HG03066 (cell line): ENCODE measurements around the gene MARCHF6.

Experiments
- ATAC-seq: cut with Tn5 transposase; IDR thresholded peaks from one replicate; pipeline ENCODE4 v1.9.1; 2021; ENCODE audit warnings: low read depth; ENCODE audit not compliant: unreplicated experiment

MARCHF6 gene

GRCh38 chr5:10321882-10322281, 31.6 kb upstream of the MARCHF6 start:
- ATAC-seq, result no peak

- ATAC-seq, result no peak
Measured at GRCh38 chr5:10323588-10324488, 29.7 kb upstream of the MARCHF6 start.

DNA sequence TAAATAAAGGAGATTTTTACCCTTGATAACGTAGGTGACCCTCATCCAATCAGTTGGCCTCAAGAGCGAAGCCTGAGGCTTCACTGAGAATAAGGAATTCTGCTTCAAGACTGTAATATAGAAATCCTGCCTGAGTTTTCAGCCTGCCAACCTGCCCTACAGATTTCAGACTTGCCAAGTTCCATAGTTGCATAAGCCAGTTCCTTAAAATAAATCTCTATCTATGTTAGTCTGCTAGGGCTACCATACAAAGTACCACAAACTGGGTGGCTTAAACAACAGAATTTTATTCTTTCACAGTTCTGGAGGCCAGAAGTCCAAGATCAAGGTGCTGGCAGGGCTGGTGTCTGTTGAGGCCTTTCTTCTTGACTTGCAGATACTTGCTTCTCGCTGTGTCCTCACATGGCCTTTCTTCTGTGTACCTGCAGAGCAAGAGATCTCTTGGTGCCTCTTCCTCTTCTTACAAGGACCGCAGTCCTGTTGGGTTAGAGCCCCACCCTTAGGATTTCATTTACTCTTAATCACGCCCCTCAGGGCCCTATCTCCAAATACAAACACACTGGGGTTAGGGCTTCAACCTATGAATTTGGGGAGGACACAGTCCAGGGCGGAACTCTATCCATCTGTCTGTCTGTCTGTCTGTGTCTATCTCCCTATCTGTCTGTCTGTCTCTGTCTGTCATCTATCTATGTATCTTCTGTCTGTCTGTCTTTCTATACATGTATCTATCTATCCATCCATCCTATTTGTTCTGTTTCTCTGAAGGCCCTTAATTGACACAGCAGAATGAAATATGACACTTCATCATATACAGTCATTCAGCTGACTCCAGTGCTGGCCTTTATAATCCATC, 28.8 kb upstream of the MARCHF6 start:
- no peak for ATAC-seq

DNA sequence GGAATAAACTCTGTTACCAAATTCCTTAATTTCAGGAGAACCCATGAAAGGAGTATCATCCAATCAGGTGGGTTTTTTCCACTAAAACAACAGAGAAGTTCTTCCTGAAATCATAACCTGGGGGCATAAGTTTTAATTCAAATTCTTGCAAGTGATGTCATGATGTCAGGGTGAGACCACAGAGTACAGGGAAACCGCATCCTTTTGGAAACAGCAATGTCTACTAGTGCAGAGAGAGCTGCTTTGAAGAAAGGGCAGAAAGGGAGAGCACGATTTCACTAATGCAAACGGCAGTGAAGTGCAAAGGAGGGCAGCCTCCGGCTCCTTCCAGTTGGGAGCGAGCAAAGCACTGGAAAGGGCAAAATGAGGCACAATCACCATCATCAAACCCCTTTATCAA, 25.2 kb upstream of the MARCHF6 start:
- ATAC-seq, result no peak

- no peak for ATAC-seq
Measured at GRCh38 chr5:10329446-10329819, 24.1 kb upstream of the MARCHF6 start.

DNA sequence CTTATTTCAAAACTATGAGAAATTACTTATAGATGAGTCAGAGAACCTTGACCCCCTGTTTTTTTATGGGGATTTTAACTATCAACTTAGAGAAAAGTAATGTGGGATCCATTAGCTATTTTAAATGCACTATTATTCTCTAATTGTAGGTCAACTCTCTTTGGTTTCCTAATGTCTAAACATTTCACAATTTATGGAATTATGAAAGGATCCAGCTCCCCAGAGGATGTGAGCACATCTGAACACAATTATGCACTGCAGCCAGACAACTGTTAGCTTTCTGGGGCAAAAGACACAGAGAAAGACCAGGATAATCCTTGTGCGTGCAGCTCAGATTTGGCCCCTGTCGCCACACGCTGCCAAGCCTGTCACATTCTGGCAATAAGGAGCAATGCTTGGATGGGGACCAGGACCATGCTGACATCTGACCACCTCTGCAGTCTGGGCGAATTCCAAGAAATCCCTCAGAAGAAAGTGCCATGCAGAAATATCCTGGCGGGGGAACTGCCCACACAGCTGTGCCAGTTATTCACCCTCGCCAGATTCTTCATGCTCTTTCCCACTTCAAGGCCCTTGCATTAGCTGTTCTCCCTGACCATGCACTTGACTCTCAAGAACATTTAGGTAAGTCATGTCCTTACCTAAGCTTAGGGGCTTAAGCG, 23.5 kb upstream of the MARCHF6 start:
- no peak for ATAC-seq

DNA sequence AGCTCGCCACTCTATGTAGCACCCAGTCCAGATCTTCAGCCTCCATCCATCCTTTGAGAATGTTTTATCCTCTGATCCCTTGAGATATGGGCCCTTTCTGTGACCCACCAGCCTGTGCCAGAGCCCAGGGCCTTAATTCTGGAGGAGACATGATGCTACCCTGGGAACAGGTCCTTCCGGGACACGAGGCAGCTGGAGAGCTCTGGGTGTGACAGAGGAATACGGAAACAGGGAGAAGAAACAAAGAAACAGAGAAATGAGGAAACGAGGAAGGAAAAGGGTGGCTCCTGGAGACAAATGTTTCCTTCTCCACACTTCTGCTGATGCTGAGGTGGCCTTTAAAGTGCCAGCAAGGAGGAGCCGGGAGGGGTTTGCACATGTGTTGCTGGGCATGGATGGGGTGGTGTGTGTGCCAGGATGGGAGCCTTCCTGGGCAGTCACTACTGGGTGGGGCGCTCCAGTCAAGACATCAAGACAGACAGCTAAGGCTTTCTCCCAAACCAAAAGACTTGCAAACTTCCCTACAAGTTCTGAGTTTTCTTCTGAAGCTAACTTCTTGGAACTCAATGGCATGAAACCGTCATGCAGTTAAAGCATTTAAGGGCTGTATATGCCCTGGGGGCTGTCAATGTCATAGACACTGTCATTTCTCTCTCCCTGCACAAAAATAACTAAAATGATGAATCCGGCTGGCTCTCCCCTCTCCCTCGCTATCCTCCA, 22.8 kb upstream of the MARCHF6 start:
- ATAC-seq, result no peak

DNA sequence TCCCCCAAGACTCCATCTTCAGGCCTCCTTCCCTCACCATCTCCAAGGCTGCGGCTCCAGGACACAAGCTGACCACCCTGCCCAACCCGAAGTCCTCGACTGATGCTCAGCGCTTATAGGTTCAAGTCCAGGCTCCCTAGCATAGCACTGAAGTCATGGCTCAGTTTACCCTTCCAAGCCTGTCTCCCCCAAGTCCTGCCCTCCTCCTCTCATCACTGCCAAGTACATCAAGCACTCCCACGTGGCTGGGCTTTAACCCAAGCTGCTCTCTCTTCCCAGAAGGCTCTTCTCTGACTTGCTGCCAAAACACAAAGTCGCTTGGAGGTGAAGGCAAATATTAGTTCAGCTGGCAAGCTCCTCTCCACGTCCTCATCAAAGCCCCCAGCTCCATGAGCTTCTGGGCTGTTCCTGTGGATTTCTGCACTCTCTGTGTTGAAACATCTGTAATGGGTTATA, 22.1 kb upstream of the MARCHF6 start:
- ATAC-seq, result no peak

DNA sequence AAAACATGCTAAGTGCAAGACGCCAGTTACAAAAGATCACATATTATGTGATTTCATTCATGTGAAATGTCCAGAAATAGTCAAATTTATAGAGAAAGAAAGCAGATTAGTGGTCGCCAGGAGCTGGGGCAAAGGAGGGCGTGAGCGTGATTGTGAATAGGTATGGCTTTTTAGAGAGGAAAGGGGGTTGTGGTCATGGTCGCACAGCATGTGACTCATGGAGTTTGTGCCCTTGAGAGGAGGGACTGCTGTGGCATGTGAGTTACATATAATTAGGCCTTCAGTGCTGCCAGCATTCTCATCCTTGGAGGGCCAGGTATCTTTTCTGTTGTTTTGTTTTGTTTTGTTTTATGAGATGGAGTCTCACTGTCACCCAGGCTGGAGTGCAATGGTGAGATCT, 21.2 kb upstream of the MARCHF6 start:
- no peak for ATAC-seq

- ATAC-seq, result peak; percentile 64
Measured at GRCh38 chr5:10333154-10334006, 20.1 kb upstream of the MARCHF6 start.

DNA sequence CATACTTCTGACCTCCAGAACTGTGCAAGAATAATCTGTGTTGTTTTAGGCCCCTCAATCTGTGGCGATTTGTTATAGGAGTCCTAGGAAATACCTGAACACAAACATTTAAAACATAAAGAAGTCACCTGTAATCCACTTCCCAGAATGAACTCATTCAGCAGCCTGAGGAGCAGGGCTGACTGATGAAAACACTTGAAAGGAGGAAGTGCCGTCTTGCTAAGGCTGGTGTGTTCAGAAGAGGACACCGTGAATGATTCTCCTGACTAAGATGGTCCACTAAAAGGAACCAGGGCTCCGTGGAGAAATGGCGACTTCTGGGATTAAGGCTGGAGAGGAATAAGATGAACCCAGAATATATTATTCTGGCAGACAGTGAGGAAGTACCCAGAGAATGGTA, 18.7 kb upstream of the MARCHF6 start:
- no peak for ATAC-seq

DNA sequence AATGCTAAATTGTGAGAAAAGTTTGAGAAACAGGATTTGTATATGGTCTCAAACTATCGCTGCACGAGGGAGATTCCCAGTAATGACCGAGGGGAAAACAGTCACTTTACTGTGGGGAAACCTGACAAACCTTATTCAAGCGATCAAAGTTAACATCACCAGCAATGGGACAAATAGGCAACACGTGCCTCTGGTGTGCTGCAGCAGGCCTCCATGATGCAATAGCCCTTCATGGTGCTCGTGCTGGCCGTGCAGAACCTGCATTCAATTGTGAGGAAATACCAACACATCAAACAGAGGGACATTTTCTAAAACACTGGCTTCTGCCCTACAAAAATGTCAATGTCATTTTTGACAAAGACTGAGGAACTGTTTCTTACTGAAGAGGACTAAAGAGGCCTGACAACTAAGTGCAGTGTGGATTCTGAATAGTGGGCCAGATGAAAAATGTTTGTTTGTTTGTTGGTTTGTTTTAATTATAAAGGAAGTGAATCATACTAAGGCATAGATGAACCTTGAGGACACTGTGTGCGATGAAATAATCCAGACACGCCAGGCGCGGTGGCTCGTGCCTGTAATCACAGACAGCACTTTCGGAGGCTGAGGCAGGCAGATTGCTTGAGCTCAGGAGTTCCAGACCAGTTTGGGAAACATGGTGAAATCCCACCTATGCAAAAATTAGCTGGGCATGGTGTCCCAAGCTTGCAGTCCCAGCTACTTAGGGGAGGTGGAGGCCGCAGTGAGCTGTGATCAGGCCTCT, 17.6 kb upstream of the MARCHF6 start:
- no peak for ATAC-seq

GRCh38 chr5:10337107-10337506, 16.4 kb upstream of the MARCHF6 start:
- no peak for ATAC-seq

DNA sequence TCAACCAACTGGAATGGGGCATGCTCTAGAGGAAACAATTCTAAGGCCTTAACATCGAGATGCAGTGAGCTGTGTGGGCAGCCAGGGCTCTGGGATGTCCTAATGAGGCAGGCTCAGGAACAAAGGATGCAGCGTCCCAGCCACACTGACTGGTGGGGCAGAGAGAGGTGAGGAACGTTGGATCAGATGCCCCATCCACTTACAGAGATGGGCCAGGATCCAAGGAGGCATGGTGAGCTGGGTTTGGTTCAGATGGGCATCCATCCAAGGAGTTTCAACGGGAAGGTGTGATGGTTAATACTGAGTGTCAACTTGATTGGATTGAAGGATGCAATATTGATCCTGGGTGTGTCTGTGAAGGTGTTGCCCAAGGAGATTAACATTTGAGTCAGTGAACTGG, 15.5 kb upstream of the MARCHF6 start:
- no peak for ATAC-seq

DNA sequence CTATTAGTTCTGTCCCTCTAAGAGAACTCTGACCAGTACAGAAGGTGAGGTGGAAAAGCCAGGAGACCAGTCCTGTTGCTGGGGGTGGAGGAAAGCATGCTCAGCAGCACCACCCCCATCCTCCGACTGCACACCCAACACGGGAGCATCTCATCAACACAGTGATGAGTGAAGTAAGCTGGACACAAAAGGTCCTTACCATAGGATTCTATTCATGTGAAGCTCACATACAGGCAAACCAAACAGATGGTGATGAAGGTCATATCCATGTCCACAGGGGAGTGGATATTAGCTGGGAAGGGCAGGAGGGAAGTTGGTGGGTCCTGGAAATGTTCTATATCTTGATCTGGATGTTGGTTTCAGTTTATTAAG, 14.8 kb upstream of the MARCHF6 start:
- no peak for ATAC-seq

DNA sequence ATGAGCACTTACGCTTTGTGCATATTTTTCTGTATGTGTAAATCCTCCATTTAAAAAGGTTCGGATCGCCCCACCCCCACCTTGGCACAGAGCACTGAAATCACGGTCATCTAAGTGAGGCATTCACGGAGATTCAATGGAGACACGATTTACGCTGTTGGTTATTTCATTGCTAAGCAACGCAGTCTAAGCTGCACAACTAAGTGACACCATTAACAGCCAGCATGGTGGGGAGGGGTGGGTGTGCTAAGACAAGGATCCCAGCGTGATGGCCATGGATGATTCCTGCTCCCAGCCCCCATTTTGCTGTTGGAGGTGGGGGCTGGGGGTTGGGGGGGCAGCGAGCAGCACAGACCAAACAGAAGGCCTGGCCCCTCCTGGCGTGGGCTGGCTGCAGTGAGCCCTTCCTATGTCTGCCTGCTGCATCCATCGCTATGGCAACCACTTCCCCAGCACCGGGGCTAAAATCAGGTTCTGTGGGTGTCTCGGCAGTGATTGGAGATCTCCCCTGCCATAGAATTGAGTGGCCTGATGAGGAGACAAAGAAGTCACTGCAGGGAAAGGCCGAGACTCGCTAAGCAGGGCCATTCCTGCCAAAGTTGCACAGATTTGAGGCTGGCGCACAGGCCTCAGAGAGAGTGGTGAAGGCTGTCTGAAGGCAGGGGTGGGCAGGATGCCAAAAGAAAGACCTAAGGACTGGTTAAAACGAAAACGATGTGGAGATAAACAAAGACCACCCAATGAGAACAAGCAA, 14.3 kb upstream of the MARCHF6 start:
- no peak for ATAC-seq

DNA sequence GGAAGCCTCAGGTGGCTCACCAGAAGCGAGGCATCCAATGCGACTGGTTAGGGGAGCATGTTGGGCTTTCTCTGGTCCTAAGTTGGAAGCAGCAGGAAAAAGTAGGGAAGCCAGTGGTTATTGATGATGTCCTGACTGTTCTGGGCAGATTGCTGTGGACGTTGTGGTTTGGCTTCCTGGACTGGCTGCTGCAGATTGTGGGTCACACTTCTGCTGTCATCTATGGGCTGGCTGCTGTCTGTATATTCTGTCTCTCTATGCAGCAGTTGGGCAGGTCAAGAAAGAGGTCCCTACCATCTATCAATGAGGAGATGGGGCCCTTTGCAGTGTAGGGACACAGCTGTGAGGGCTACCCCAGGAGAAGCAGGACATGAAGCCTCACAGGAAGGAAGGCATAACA, 13.5 kb upstream of the MARCHF6 start:
- ATAC-seq, result no peak

DNA sequence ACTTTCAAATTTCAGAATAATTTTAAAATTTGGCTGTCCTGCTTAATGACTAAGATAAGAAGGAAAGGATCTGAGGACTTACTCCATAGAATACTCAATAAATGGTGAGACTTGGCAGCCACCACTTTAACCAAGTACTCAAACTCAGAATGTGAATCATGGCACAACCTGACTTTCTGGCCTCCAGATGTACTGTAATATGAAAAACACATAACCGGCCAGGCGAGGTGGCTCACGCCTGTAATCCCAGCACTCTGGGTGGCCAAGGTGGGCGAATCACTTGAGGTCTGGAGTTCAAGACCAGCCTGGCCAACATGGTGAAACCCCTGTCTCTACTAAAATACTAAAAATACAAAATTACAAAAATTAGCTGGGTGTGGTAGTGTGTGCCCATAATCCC, 10.0 kb upstream of the MARCHF6 start:
- ATAC-seq, result no peak
